Activated T-helper 1 cell treated with Interleukin-2 at 50 U/mL for 16 hours (primary cell): ENCODE measurements around the gene CTSE.
"Not testable (repeated sequence)": the region's sequence is repeated elsewhere in the genome, so short reads cannot be mapped to it uniquely, and the experiment has no call there.

ENCODE experiments used
- DNase-seq: peaks from one replicate; pipeline ENCODE4 v3.0.0-alpha.2; 2020; ENCODE audit warnings: low read depth

The CTSE gene

GRCh38 chr1:206023695-206024094, at the start of gene CTSE:
CTSE (minus strand) TSS chr1:206023895; CDS start chr1:206023791, 104 bp downstream.
- no peak for DNase-seq

GRCh38 chr1:206070627-206071304, 47.1 kb upstream of the CTSE start:
- no peak for DNase-seq

- DNase-seq: no peak
These were observed 44.6 kb upstream of the CTSE start for GRCh38 chr1:206068314-206068713.

GRCh38 chr1:206067486-206068227, 44.0 kb upstream of the CTSE start:
- DNase-seq: no peak

GRCh38 chr1:206066479-206067171, 42.9 kb upstream of the CTSE start:
- no peak for DNase-seq

- no peak for DNase-seq
These were observed 42.0 kb upstream of the CTSE start for GRCh38 chr1:206065547-206066145.

GRCh38 chr1:206064501-206064900, 40.8 kb upstream of the CTSE start:
- DNase-seq: not testable (repeated sequence)

GRCh38 chr1:206064001-206064400, 40.3 kb upstream of the CTSE start:
- not testable (repeated sequence) for DNase-seq

GRCh38 chr1:206062464-206062863, 38.8 kb upstream of the CTSE start:
- DNase-seq: no peak

GRCh38 chr1:206060844-206061243, 37.1 kb upstream of the CTSE start:
- no peak for DNase-seq

GRCh38 chr1:206059355-206059915, 35.7 kb upstream of the CTSE start:
- DNase-seq: no peak

- DNase-seq: no peak
These were observed 35.2 kb upstream of the CTSE start for GRCh38 chr1:206058927-206059292.

GRCh38 chr1:206058289-206058926, 34.7 kb upstream of the CTSE start:
- DNase-seq: not testable (repeated sequence)

- not testable (repeated sequence) for DNase-seq
These were observed 32.1 kb upstream of the CTSE start for GRCh38 chr1:206055639-206056323.

GRCh38 chr1:206055069-206055625, 31.5 kb upstream of the CTSE start:
- DNase-seq: not testable (repeated sequence)

GRCh38 chr1:206053616-206054015, 29.9 kb upstream of the CTSE start:
- not testable (repeated sequence) for DNase-seq

- not testable (repeated sequence) for DNase-seq
These were observed 29.4 kb upstream of the CTSE start, which contains the start of gene RHEX for GRCh38 chr1:206052919-206053610. RHEX (plus strand) TSS chr1:206053173; CDS start chr1:206097829, 44,656 bp downstream.

- not testable (repeated sequence) for DNase-seq
These were observed 28.7 kb upstream of the CTSE start for GRCh38 chr1:206052231-206052865.

- DNase-seq: no peak
These were observed 27.1 kb upstream of the CTSE start for GRCh38 chr1:206050655-206051235.
